Neural progenitor cell (in vitro differentiated cells): ENCODE data around the gene MTFR1L. TPM values are rescaled to one million over a fixed set of nuclear protein-coding genes. Genes with fewer than 3 reads are reported as not detected.

Experiments used
- DNase-seq: peaks from one replicate; pipeline ENCODE4 v3.0.0-alpha.2; 2016; ENCODE audit warnings: low spot score
- H2AFZ ChIP-seq: fragments of 200-600 bp; sonication (generic); replicated peaks from 2 replicates; pipeline ENCODE4 v1.6.1; 2016; ENCODE audit warnings: antibody characterized with exemption
- H3F3A ChIP-seq: fragments of 200-600 bp; sonication (generic); 2 replicates; pipeline ENCODE4 v1.6.1; 2016; ENCODE audit warnings: antibody characterized with exemption, low read depth
- H3K27ac ChIP-seq: fragments of 200-600 bp; sonication (generic); 2 replicates; pipeline ENCODE4 v1.5.1; 2016; ENCODE audit warnings: mild to moderate bottlenecking
- H3K27me3 ChIP-seq: fragments of 200-600 bp; sonication (generic); 2 replicates; pipeline ENCODE4 v1.6.1; 2016; ENCODE audit warnings: mild to moderate bottlenecking, moderate library complexity
- H3K36me3 ChIP-seq: fragments of 200-600 bp; sonication (generic); 2 replicates; pipeline ENCODE4 v1.5.1; 2016
- H3K4me1 ChIP-seq: fragments of 200-600 bp; sonication (generic); 2 replicates; pipeline ENCODE4 v1.6.1; 2016; ENCODE audit warnings: mixed run types
- H3K4me2 ChIP-seq: fragments of 200-600 bp; sonication (generic); 2 replicates; pipeline ENCODE4 v1.6.1; 2016
- H3K4me3 ChIP-seq: fragments of 200-600 bp; sonication (generic); 2 replicates; pipeline ENCODE4 v1.5.1; 2016
- H3K79me2 ChIP-seq: fragments of 200-600 bp; sonication (generic); 2 replicates; pipeline ENCODE4 v1.6.1; 2016; ENCODE audit warnings: low read depth
- H3K9ac ChIP-seq: fragments of 200-600 bp; sonication (generic); 2 replicates; pipeline ENCODE4 v1.6.1; 2016
- H3K9me3 ChIP-seq: fragments of 200-600 bp; sonication (generic); 2 replicates; pipeline ENCODE4 v1.5.1; 2016; ENCODE audit warnings: low read depth
- H4K20me1 ChIP-seq: fragments of 200-600 bp; sonication (generic); 2 replicates; pipeline ENCODE4 v1.6.1; 2016; ENCODE audit warnings: low read depth
- H3K27ac Mint-ChIP-seq: 3 replicates; pipeline ENCODE4 v1.8.0; 2021; ENCODE audit warnings: mixed read lengths
- H3K27me3 Mint-ChIP-seq: 2 replicates; pipeline ENCODE4 v1.8.0; 2022; ENCODE audit warnings: low read depth, mild to moderate bottlenecking, inconsistent platforms, moderate library complexity, mixed read lengths; ENCODE audit not compliant: insufficient read depth
- H3K36me3 Mint-ChIP-seq: 3 replicates; pipeline ENCODE4 v1.8.0; 2021; ENCODE audit warnings: mixed read lengths
- H3K4me1 Mint-ChIP-seq: 3 replicates; pipeline ENCODE4 v1.8.0; 2021; ENCODE audit warnings: mixed read lengths
- H3K4me3 Mint-ChIP-seq: 3 replicates; pipeline ENCODE4 v1.8.0; 2021; ENCODE audit warnings: mild to moderate bottlenecking, moderate library complexity, mixed read lengths
- H3K9me3 Mint-ChIP-seq: 3 replicates; pipeline ENCODE4 v1.8.0; 2020; ENCODE audit warnings: mixed read lengths
- CTCF ChIP-seq: fragments of 200-600 bp; sonication (generic); IDR thresholded peaks from 2 replicates; pipeline ENCODE4 v1.5.1; 2017; ENCODE audit warnings: antibody characterized with exemption, mild to moderate bottlenecking
- EZH2 ChIP-seq: fragments of 200-600 bp; sonication (generic); IDR thresholded peaks from 2 replicates; pipeline ENCODE4 v1.6.1; 2017; ENCODE audit warnings: antibody characterized with exemption, mild to moderate bottlenecking, moderate library complexity
- EZH2phosphoT487 ChIP-seq: fragments of 200-600 bp; sonication (generic); IDR thresholded peaks from 2 replicates; pipeline ENCODE4 v1.6.1; 2017; ENCODE audit warnings: antibody characterized with exemption
- total RNA-seq: library from RNA; depleted of rRNA; stranded (reverse); fragments of >200 nt; gene quantifications from 2 replicates; pipeline ENCODE4 v1.2.3, GENCODE V29; 2015; ENCODE audit warnings: low replicate concordance

The MTFR1L gene
- total RNA-seq, 1 donor from 2014 or later, result 20.7 TPM

- Histone ChIP-seq H3K4me1 (peaks cover 13% of the 10 kb centered on the region), H3K9me3 (no peaks in the 10 kb centered on the region), H3K4me3 (no peak overlapping the region), H3K27me3 (no peaks in the 10 kb centered on the region), H3K79me2 (peaks cover 6% of the 10 kb centered on the region), H3K9ac (no peak overlapping the region), H3F3A (peaks cover 9% of the 10 kb centered on the region), H3K27ac (no peak overlapping the region), H3K4me2 (no peak overlapping the region), H2AFZ (no peak overlapping the region), H3K36me3 (no peaks in the 10 kb centered on the region), H4K20me1 (peaks cover 22% of the 10 kb centered on the region)
- no peak overlapping the region for H3K4me3 Mint-ChIP-seq
- H3K27ac Mint-ChIP-seq, result no peak overlapping the region
- peaks cover 24% of the 10 kb centered on the region for H3K4me1 Mint-ChIP-seq
- TF ChIP-seq EZH2 (no peak), EZH2phosphoT487 (no peak), CTCF (no peak)
- peaks cover 14% of the 10 kb centered on the region for H3K36me3 Mint-ChIP-seq
- no peaks in the 10 kb centered on the region for H3K9me3 Mint-ChIP-seq
- no peak for DNase-seq
- peaks cover 10% of the 10 kb centered on the region for H3K27me3 Mint-ChIP-seq
These were observed 11.1 kb upstream of the MTFR1L start for GRCh38 chr1:25808481-25809244.

- Histone ChIP-seq H3K36me3 (no peaks in the 10 kb centered on the region), H3K27me3 (no peaks in the 10 kb centered on the region), H3K4me1 (peaks cover 6% of the 10 kb centered on the region), H3K4me3 (no peak overlapping the region), H2AFZ (no peak overlapping the region), H3K79me2 (no peaks in the 10 kb centered on the region), H3K9me3 (no peaks in the 10 kb centered on the region), H4K20me1 (peaks cover 15% of the 10 kb centered on the region), H3K9ac (no peak overlapping the region), H3F3A (peaks cover 3% of the 10 kb centered on the region), H3K27ac (no peak overlapping the region), H3K4me2 (no peak overlapping the region)
- TF ChIP-seq CTCF (no peak), EZH2phosphoT487 (no peak), EZH2 (no peak)
- peaks cover 10% of the 10 kb centered on the region for H3K27me3 Mint-ChIP-seq
- H3K4me3 Mint-ChIP-seq, result peak overlapping the region; percentile 56
- peaks cover 14% of the 10 kb centered on the region for H3K36me3 Mint-ChIP-seq
- H3K4me1 Mint-ChIP-seq, result peaks cover 18% of the 10 kb centered on the region
- H3K27ac Mint-ChIP-seq, result no peak overlapping the region
- no peak for DNase-seq
- H3K9me3 Mint-ChIP-seq, result no peaks in the 10 kb centered on the region
These were observed 10.3 kb upstream of the MTFR1L start for GRCh38 chr1:25809283-25809926.

- Histone ChIP-seq H3K36me3 (no peaks in the 10 kb centered on the region), H3K4me3 (no peak overlapping the region), H3K9ac (no peak overlapping the region), H3K9me3 (no peaks in the 10 kb centered on the region), H3K27me3 (no peaks in the 10 kb centered on the region), H3K4me1 (peaks cover under 1% of the 10 kb centered on the region), H2AFZ (no peak overlapping the region), H4K20me1 (peaks cover 12% of the 10 kb centered on the region), H3K4me2 (no peak overlapping the region), H3K27ac (no peak overlapping the region), H3K79me2 (no peaks in the 10 kb centered on the region), H3F3A (peaks cover 3% of the 10 kb centered on the region)
- Mint-ChIP-seq H3K9me3 (no peaks in the 10 kb centered on the region), H3K27ac (no peak overlapping the region), H3K27me3 (peaks cover 6% of the 10 kb centered on the region), H3K36me3 (peaks cover 18% of the 10 kb centered on the region), H3K4me1 (peaks cover 14% of the 10 kb centered on the region), H3K4me3 (no peak overlapping the region)
- DNase-seq, result no peak
- TF ChIP-seq EZH2phosphoT487, result no peak
- no peak for TF ChIP-seq EZH2
- no peak for TF ChIP-seq CTCF
These were observed 9.8 kb upstream of the MTFR1L start for GRCh38 chr1:25809929-25810328.
